Measurements from ENCODE around the gene ABCA8.

ABCA8 gene

DNA sequence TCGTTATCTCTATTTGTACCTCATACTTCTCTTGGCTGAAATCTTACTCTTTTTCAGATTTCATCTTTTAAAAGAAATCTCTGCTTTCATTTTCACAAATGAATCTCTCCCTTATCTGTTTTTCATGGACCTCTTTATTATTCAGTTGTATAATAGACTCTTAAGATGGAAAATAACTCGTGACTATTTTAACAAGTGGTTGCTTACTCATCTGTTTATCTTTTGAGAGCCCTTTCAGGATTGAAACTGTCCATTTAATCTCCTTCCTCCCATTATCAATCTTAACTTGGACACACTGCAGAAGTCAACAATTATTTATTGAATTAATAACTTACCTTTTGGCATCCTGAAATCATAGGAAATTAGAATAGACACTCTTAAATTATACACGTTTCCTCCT is 68.8 kb downstream of the ABCA8 start:
- no peak for DNase-seq (ENCODE audit: low read depth)
- TF ChIP-seq, protein P1, sequence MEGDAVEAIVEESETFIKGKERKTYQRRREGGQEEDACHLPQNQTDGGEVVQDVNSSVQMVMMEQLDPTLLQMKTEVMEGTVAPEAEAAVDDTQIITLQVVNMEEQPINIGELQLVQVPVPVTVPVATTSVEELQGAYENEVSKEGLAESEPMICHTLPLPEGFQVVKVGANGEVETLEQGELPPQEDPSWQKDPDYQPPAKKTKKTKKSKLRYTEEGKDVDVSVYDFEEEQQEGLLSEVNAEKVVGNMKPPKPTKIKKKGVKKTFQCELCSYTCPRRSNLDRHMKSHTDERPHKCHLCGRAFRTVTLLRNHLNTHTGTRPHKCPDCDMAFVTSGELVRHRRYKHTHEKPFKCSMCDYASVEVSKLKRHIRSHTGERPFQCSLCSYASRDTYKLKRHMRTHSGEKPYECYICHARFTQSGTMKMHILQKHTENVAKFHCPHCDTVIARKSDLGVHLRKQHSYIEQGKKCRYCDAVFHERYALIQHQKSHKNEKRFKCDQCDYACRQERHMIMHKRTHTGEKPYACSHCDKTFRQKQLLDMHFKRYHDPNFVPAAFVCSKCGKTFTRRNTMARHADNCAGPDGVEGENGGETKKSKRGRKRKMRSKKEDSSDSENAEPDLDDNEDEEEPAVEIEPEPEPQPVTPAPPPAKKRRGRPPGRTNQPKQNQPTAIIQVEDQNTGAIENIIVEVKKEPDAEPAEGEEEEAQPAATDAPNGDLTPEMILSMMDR (IDR thresholded peaks at IDR 0.05; ENCODE audit: insufficient read depth, low read depth, low read length, missing control alignments): no peak

DNA sequence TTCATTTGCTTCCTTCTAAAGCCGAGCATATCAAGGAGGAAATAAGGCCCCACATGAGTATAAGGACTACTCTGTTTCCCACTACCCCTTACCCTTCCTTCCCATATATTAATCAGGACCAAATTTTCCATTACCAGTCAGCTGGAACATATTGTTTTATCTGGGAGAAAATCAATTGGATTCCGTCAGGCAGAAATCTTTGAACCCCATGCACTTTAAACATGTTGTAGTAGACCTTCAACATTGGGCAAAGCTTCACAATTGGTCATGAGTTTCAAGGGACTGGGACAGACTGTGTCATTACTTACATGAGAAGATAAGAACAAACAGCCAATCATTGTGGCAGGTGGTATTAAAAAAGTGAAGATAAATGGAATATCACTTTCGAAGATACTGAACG is 70.3 kb downstream of the ABCA8 start:
- DNase-seq (ENCODE audit: low read depth): no peak
- TF ChIP-seq, protein P1 (IDR thresholded peaks at IDR 0.05; ENCODE audit: insufficient read depth, low read depth, low read length, missing control alignments): no peak
- no peak overlapping the region for H3K4me3 ChIP-seq (ENCODE audit: low read length)

More for the DNA sequence above, 68.8 kb downstream of the ABCA8 start:
- H3K4me3 ChIP-seq (ENCODE audit: low read length): no peak overlapping the region

DNA sequence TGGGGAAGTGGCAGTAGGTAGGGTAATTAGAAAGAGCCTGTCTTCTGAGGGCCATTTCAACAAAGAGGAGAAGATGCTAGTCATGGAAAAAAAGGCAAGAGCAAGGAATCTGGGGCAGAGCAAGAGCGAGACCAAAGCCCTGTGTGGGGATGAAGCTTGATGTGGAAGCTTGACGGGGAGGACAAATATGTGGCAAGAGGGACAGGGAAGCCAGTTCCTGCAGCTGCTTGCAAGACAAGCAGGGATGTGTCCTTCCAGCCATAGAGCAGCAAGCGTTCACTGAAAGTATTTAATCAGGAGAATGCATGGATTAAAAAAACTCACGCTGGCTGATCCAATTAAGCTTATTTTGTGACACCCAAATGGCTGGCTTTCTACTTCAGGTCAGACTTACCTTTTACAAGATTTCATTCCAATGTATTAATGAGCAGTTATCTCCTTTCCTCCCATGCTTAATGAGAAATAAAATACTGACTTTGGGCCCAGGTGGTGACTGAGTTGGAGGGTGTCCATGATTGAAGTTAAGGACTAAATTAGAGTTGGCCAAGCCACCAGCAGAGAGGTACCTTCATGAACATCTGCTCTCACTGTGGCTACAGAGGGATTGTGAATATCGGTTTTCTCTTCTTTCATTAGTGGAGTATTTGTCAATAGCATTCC is 76.8 kb downstream of the ABCA8 start:
- no peak for DNase-seq (ENCODE audit: low read depth)

DNA sequence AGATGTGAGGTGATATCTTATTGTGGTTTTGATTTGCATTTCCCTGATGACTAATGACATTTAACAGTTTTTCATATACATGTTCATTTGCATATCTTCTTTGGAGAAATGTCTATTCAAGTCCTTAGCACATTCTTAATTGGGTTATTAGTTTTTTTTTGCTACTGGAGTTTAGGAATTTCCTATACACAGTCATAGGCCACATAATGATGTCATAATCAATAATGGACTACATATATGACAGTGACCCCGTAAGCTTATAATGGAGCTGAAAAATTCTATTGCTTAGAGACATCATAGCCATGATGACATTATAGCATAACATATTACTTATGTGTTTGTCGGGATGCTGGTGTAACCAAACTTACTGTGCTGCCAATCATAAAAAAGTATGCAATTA is 83.7 kb downstream of the ABCA8 start:
- DNase-seq (ENCODE audit: low read depth): no peak
- no peak overlapping the region for H3K4me3 ChIP-seq (ENCODE audit: low read length)
- TF ChIP-seq, protein P1 (IDR thresholded peaks at IDR 0.05; ENCODE audit: insufficient read depth, low read depth, low read length, missing control alignments): no peak

More for the DNA sequence above, 76.8 kb downstream of the ABCA8 start:
- TF ChIP-seq, protein P1 (IDR thresholded peaks at IDR 0.05; ENCODE audit: insufficient read depth, low read depth, low read length, missing control alignments): no peak
- no peak overlapping the region for H3K4me3 ChIP-seq (ENCODE audit: low read length)

DNA sequence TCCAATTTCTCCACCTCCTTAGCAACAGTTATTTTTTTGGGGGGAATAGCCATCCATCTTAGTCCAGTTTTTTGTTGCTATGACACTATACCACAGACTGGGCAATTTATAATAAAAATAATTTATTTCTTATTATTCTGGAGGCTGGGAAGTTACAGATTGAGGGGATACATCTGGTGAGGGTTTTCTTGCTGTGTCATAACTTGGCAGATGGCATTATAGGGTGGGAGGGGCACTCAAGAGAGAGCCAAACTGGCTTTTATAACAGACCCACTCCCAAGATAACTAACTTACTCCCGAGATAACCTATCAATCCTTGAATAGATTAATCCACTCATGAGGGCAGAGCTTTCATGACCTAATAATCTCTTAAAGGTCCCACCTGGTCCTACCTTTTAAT is 84.2 kb downstream of the ABCA8 start:
- H3K4me3 ChIP-seq (ENCODE audit: low read length): no peak overlapping the region
- TF ChIP-seq, protein P1 (IDR thresholded peaks at IDR 0.05; ENCODE audit: insufficient read depth, low read depth, low read length, missing control alignments): no peak
- no peak for DNase-seq (ENCODE audit: low read depth)

DNA sequence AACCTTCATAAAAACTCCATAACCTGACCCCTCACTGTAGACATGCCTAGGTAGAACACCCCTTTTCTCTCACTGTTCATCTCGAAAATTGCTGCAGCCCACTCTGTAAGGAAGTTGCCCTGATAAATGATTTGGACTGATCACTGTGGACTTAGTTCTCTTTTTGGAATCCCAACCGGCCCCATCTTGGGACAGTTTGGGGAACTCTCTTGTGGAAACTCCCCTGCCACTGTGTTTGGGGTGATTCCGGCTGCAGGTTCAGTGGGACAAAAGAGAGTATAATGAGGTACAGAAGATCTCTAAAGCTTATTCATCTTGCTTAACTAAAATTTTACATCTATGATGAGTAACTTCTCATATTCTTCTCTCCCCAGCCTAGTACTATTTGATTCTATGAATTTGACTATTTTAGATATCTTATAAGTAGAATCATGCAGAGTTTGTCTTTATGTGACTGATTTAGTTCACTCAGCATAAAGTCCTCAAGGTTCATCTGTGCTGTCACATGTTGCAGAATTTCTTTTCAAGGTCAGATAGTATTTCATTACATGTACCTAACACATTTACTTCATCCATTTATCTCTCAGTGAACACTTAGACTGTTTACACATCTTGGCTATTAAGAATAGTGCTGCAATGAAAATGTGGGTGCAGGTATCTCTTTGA is 84.9 kb downstream of the ABCA8 start:
- H3K4me3 ChIP-seq (ENCODE audit: low read length): no peak overlapping the region
- TF ChIP-seq, protein P1 (IDR thresholded peaks at IDR 0.05; ENCODE audit: insufficient read depth, low read depth, low read length, missing control alignments): no peak
- no peak for DNase-seq (ENCODE audit: low read depth)
